ENCODE measurements around the gene INPP5F. TPM values are rescaled to one million over a fixed set of nuclear protein-coding genes. Genes with fewer than 3 reads are reported as not detected.
A peak's percentile ranks its signal among the peaks of the same experiment; 100 is the strongest.

INPP5F gene
- 7.0 and 8.9 TPM in 2 replicates for total RNA-seq (2014; rRNA removed; shearing (Covaris generic); ENCODE audit: low replicate concordance)

- in situ Hi-C loops (cut with HindIII; ENCODE audit: low pct_unique_long_range_greater_than_20kb, low sequenced_read_pairs): no loop called here
- peak; percentile 95 for DNase-seq (ENCODE audit: low read depth)
Observed at GRCh38 chr10:119725828-119726675, at the start of gene INPP5F. Gene INPP5F (plus strand): TSS chr10:119726050. CDS start chr10:119726263, 213 bp downstream.

GRCh38 chr10:119677126-119677525, 48.7 kb upstream of the INPP5F start:
- no peak for DNase-seq (ENCODE audit: low read depth)
- in situ Hi-C loops (cut with HindIII; ENCODE audit: low pct_unique_long_range_greater_than_20kb, low sequenced_read_pairs): no loop called here

- DNase-seq (ENCODE audit: low read depth): no peak
- in situ Hi-C loops (cut with HindIII; ENCODE audit: low pct_unique_long_range_greater_than_20kb, low sequenced_read_pairs): no loop called here
Observed at GRCh38 chr10:119677904-119678755, 47.7 kb upstream of the INPP5F start.

- DNase-seq (ENCODE audit: low read depth): no peak
- in situ Hi-C loops (cut with HindIII; ENCODE audit: low pct_unique_long_range_greater_than_20kb, low sequenced_read_pairs): no loop called here
Observed at GRCh38 chr10:119679480-119679829, 46.4 kb upstream of the INPP5F start.

- in situ Hi-C loops (cut with HindIII; ENCODE audit: low pct_unique_long_range_greater_than_20kb, low sequenced_read_pairs): no loop called here
Observed at GRCh38 chr10:119680050-119680449, 45.8 kb upstream of the INPP5F start.

GRCh38 chr10:119680650-119681081, 45.2 kb upstream of the INPP5F start:
- in situ Hi-C loops (cut with HindIII; ENCODE audit: low pct_unique_long_range_greater_than_20kb, low sequenced_read_pairs): no loop called here
- no peak for DNase-seq (ENCODE audit: low read depth)

More at GRCh38 chr10:119680050-119680449, 45.8 kb upstream of the INPP5F start:
- DNase-seq (ENCODE audit: low read depth): no peak

GRCh38 chr10:119686465-119687191, 39.2 kb upstream of the INPP5F start:
- peak; percentile 65 for DNase-seq (ENCODE audit: low read depth)
- in situ Hi-C loops (cut with HindIII; ENCODE audit: low pct_unique_long_range_greater_than_20kb, low sequenced_read_pairs): no loop called here

- no peak for DNase-seq (ENCODE audit: low read depth)
- in situ Hi-C loops (cut with HindIII; ENCODE audit: low pct_unique_long_range_greater_than_20kb, low sequenced_read_pairs): no loop called here
Observed at GRCh38 chr10:119687192-119688032, 38.4 kb upstream of the INPP5F start.

- in situ Hi-C loops (cut with HindIII; ENCODE audit: low pct_unique_long_range_greater_than_20kb, low sequenced_read_pairs): no loop called here
- no peak for DNase-seq (ENCODE audit: low read depth)
Observed at GRCh38 chr10:119688033-119688508, 37.8 kb upstream of the INPP5F start.

GRCh38 chr10:119689016-119689580, 36.8 kb upstream of the INPP5F start:
- in situ Hi-C loops (cut with HindIII; ENCODE audit: low pct_unique_long_range_greater_than_20kb, low sequenced_read_pairs): no loop called here
- no peak for DNase-seq (ENCODE audit: low read depth)

- in situ Hi-C loops (cut with HindIII; ENCODE audit: low pct_unique_long_range_greater_than_20kb, low sequenced_read_pairs): no loop called here
- DNase-seq (ENCODE audit: low read depth): no peak
Observed at GRCh38 chr10:119691726-119692125, 34.1 kb upstream of the INPP5F start.

GRCh38 chr10:119693262-119693957, 32.4 kb upstream of the INPP5F start:
- peak; percentile 30 for DNase-seq (ENCODE audit: low read depth)
- in situ Hi-C loops (cut with HindIII; ENCODE audit: low pct_unique_long_range_greater_than_20kb, low sequenced_read_pairs): no loop called here

GRCh38 chr10:119694608-119695007, 31.2 kb upstream of the INPP5F start:
- in situ Hi-C loops (cut with HindIII; ENCODE audit: low pct_unique_long_range_greater_than_20kb, low sequenced_read_pairs): no loop called here
- DNase-seq (ENCODE audit: low read depth): no peak

GRCh38 chr10:119700321-119700954, 25.4 kb upstream of the INPP5F start:
- no peak for DNase-seq (ENCODE audit: low read depth)

GRCh38 chr10:119701861-119702260, 24.0 kb upstream of the INPP5F start:
- DNase-seq (ENCODE audit: low read depth): no peak
- in situ Hi-C loops (cut with HindIII; ENCODE audit: low pct_unique_long_range_greater_than_20kb, low sequenced_read_pairs): no loop called here

More at GRCh38 chr10:119700321-119700954, 25.4 kb upstream of the INPP5F start:
- in situ Hi-C loops (cut with HindIII; ENCODE audit: low pct_unique_long_range_greater_than_20kb, low sequenced_read_pairs): no loop called here

- in situ Hi-C loops (cut with HindIII; ENCODE audit: low pct_unique_long_range_greater_than_20kb, low sequenced_read_pairs): no loop called here
- DNase-seq (ENCODE audit: low read depth): no peak
Observed at GRCh38 chr10:119702583-119702982, 23.3 kb upstream of the INPP5F start.
